GM19372 (cell line): Measurements from ENCODE around the gene OR51I1.
A peak's percentile ranks its signal among the peaks of the same experiment; 100 is the strongest.

ENCODE experiments used
- ATAC-seq: cut with Tn5 transposase; IDR thresholded peaks from one replicate; pipeline ENCODE4 v1.9.1; 2021; ENCODE audit warnings: mild to moderate bottlenecking, low read depth, moderate library complexity; ENCODE audit not compliant: unreplicated experiment

Gene OR51I1

GRCh38 chr11:5441414-5441813 lies at the start of gene OR51I1:
Gene OR51I1, minus strand, starts transcription at chr11:5441514. Its CDS starts 0 bp downstream, at chr11:5441514.
- ATAC-seq, result no peak

GRCh38 chr11:5489576-5490357 lies 48.5 kb upstream of the OR51I1 start:
- no peak for ATAC-seq

- no peak for ATAC-seq
These were observed 47.6 kb upstream of the OR51I1 start for GRCh38 chr11:5488798-5489399.

- ATAC-seq, result no peak
These were observed 47.1 kb upstream of the OR51I1 start, which contains the start of gene OR52D1 for GRCh38 chr11:5488385-5488784. Gene OR52D1, plus strand, starts transcription at chr11:5488685. Its CDS starts 22 bp downstream, at chr11:5488707.

- ATAC-seq, result no peak
These were observed 45.1 kb upstream of the OR51I1 start for GRCh38 chr11:5486421-5486820.

- no peak for ATAC-seq
These were observed 44.7 kb upstream of the OR51I1 start for GRCh38 chr11:5486003-5486402.

- peak; percentile 79 for ATAC-seq
These were observed 35.0 kb upstream of the OR51I1 start for GRCh38 chr11:5476186-5476819.

GRCh38 chr11:5473921-5474320 lies 32.6 kb upstream of the OR51I1 start:
- ATAC-seq, result no peak

GRCh38 chr11:5467527-5467926 lies 26.2 kb upstream of the OR51I1 start:
- no peak for ATAC-seq

- ATAC-seq, result no peak
These were observed 19.8 kb upstream of the OR51I1 start for GRCh38 chr11:5460983-5461621.

GRCh38 chr11:5449432-5449831 lies 8.1 kb upstream of the OR51I1 start:
- no peak for ATAC-seq

GRCh38 chr11:5449023-5449422 lies 7.7 kb upstream of the OR51I1 start, which contains the start of gene OR51I2:
Gene OR51I2, plus strand, starts transcription at chr11:5449323. Its CDS starts 4,166 bp downstream, at chr11:5453489.
- ATAC-seq, result no peak

GRCh38 chr11:5443835-5444393 lies 2.6 kb upstream of the OR51I1 start:
- ATAC-seq, result no peak

GRCh38 chr11:5423131-5423530 lies 18.2 kb downstream of the OR51I1 start:
- no peak for ATAC-seq

GRCh38 chr11:5421811-5422210 lies 19.5 kb downstream of the OR51I1 start, which contains the start of gene OR51Q1:
Gene OR51Q1, plus strand, starts transcription at chr11:5422111. Its CDS starts 90 bp downstream, at chr11:5422201.
- no peak for ATAC-seq

GRCh38 chr11:5420993-5421392 lies 20.3 kb downstream of the OR51I1 start:
- no peak for ATAC-seq

GRCh38 chr11:5405173-5405572 lies 36.1 kb downstream of the OR51I1 start:
- ATAC-seq, result no peak

- no peak for ATAC-seq
These were observed 42.4 kb downstream of the OR51I1 start for GRCh38 chr11:5398936-5399335.

- ATAC-seq, result no peak
These were observed 47.2 kb downstream of the OR51I1 start for GRCh38 chr11:5394091-5394490.
